GM23338 (cell line): Measurements from ENCODE around the gene KDM4C. TPM values are rescaled to one million over a fixed set of nuclear protein-coding genes. Genes with fewer than 3 reads are reported as not detected.

Experiments used
- ATAC-seq: fragments of 200-7000 bp; cut with Tn5 transposase; 3 replicates; pipeline ENCODE4 v1.9.1; 2020
- DNase-seq: peaks from one replicate; pipeline ENCODE4 v3.0.0-alpha.2; 2015; ENCODE audit warnings: low spot score
- H2AFZ ChIP-seq: fragments of 200-600 bp; sonication (generic); 2 replicates; pipeline ENCODE4 v1.8.0; 2016; ENCODE audit warnings: antibody characterized with exemption, mild to moderate bottlenecking, moderate library complexity
- H3F3A ChIP-seq: fragments of 200-600 bp; sonication (generic); replicated peaks from 2 replicates; pipeline ENCODE4 v1.8.0; 2017; ENCODE audit warnings: antibody characterized with exemption, mixed run types, low read depth
- H3K27ac ChIP-seq: fragments of 200-600 bp; sonication (generic); 2 replicates; pipeline ENCODE4 v1.6.1; 2016; ENCODE audit warnings: low read depth
- H3K27me3 ChIP-seq: fragments of 200-600 bp; sonication (generic); 2 replicates; pipeline ENCODE4 v1.8.0; 2016; ENCODE audit warnings: mild to moderate bottlenecking, mixed run types, moderate library complexity; ENCODE audit not compliant: insufficient read depth
- H3K36me3 ChIP-seq: fragments of 200-600 bp; sonication (generic); 2 replicates; pipeline ENCODE4 v1.8.0; 2016; ENCODE audit warnings: mild to moderate bottlenecking; ENCODE audit not compliant: insufficient read depth
- H3K4me1 ChIP-seq: fragments of 200-600 bp; sonication (generic); 2 replicates; pipeline ENCODE4 v1.8.0; 2016; ENCODE audit warnings: mild to moderate bottlenecking, moderate library complexity; ENCODE audit not compliant: insufficient read depth
- H3K4me2 ChIP-seq: fragments of 200-600 bp; sonication (generic); 2 replicates; pipeline ENCODE4 v1.7.1; 2017; ENCODE audit warnings: mixed run types
- H3K4me3 ChIP-seq: fragments of 200-600 bp; sonication (generic); 2 replicates; pipeline ENCODE4 v1.6.1; 2016; ENCODE audit warnings: mixed run types
- H3K79me2 ChIP-seq: fragments of 200-600 bp; sonication (generic); replicated peaks from 2 replicates; pipeline ENCODE4 v1.8.0; 2017; ENCODE audit warnings: mild to moderate bottlenecking; ENCODE audit not compliant: insufficient read depth
- H3K9me2 ChIP-seq: fragments of 200-600 bp; sonication (generic); 2 replicates; pipeline ENCODE4 v1.8.0; 2017; ENCODE audit not compliant: insufficient read depth
- H4K20me1 ChIP-seq: fragments of 200-600 bp; sonication (generic); replicated peaks from 2 replicates; pipeline ENCODE4 v1.8.0; 2017; ENCODE audit warnings: mild to moderate bottlenecking; ENCODE audit not compliant: insufficient read depth
- H3K27ac Mint-ChIP-seq: 2 replicates; pipeline ENCODE4 v1.8.0; 2020; ENCODE audit warnings: inconsistent platforms, mild to moderate bottlenecking, moderate library complexity, mixed read lengths
- H3K27me3 Mint-ChIP-seq: 3 replicates; pipeline ENCODE4 v1.8.0; 2022; ENCODE audit warnings: low read depth, mild to moderate bottlenecking, moderate library complexity, mixed read lengths, inconsistent platforms; ENCODE audit not compliant: insufficient read depth, poor library complexity
- H3K36me3 Mint-ChIP-seq: 3 replicates; pipeline ENCODE4 v1.8.0; 2021; ENCODE audit warnings: low read depth, mild to moderate bottlenecking, inconsistent platforms, moderate library complexity, mixed read lengths
- H3K4me1 Mint-ChIP-seq: 3 replicates; pipeline ENCODE4 v1.8.0; 2020; ENCODE audit warnings: mild to moderate bottlenecking, inconsistent platforms, mixed read lengths
- H3K4me3 Mint-ChIP-seq: 3 replicates; pipeline ENCODE4 v1.8.0; 2021; ENCODE audit warnings: moderate library complexity, mild to moderate bottlenecking, inconsistent platforms, mixed read lengths
- H3K9me3 Mint-ChIP-seq: 3 replicates; pipeline ENCODE4 v1.8.0; 2020; ENCODE audit warnings: moderate library complexity, mild to moderate bottlenecking, inconsistent platforms, mixed read lengths
- CREB1 ChIP-seq: fragments of 250-450 bp; sonication (Bioruptor Pico); IDR thresholded peaks from 2 replicates; pipeline ENCODE4 v1.5.0; 2020; ENCODE audit warnings: low read depth, mild to moderate bottlenecking, moderate library complexity
- EZH2 ChIP-seq: fragments of 200-600 bp; sonication (generic); IDR thresholded peaks from one replicate; pipeline ENCODE4 v1.8.0; 2017; ENCODE audit warnings: antibody characterized with exemption, mild to moderate bottlenecking, low read depth; ENCODE audit not compliant: unreplicated experiment
- JUNB ChIP-seq: IDR thresholded peaks from one replicate; pipeline ENCODE4 v1.6.1; 2016; ENCODE audit warnings: antibody characterized with exemption; ENCODE audit not compliant: unreplicated experiment
- NANOG ChIP-seq: IDR thresholded peaks from 2 replicates; pipeline ENCODE4 v1.6.1; 2016; ENCODE audit warnings: antibody characterized with exemption, borderline replicate concordance
- POLR2AphosphoS5 ChIP-seq: IDR thresholded peaks from 2 replicates; pipeline ENCODE4 v1.6.1; 2016; ENCODE audit warnings: antibody characterized with exemption, low read depth
- STAT1 ChIP-seq: IDR thresholded peaks from one replicate; pipeline ENCODE4 v1.6.1; 2016; ENCODE audit warnings: antibody characterized with exemption; ENCODE audit not compliant: unreplicated experiment
- polyA plus RNA-seq: library from polyadenylated mRNA; unstranded; fragments of >200 nt; fragmentation: Nextera tagmentation; extraction: Ambion mirVana; gene quantifications from 2 replicates; pipeline ENCODE4 v1.2.1, GENCODE V29; 2016
- total RNA-seq: library from RNA; depleted of rRNA; stranded (reverse); fragments of >200 nt; shearing (Covaris generic); gene quantifications from 2 replicates; pipeline ENCODE4 v1.2.3, GENCODE V29; 2014
- TF ChIP-seq, protein P1 (sequence below): IDR thresholded peaks from 2 replicates; pipeline ENCODE4 v1.6.1; 2016; ENCODE audit warnings: antibody characterized with exemption
- TF ChIP-seq, protein P2 (sequence below): fragments of 250-450 bp; sonication (Bioruptor Pico); IDR thresholded peaks from 2 replicates; pipeline ENCODE4 v1.5.0; 2020; ENCODE audit warnings: mild to moderate bottlenecking, moderate library complexity
- TF ChIP-seq, protein P3 (sequence below): IDR thresholded peaks from one replicate; pipeline ENCODE4 v1.6.1; 2018; ENCODE audit warnings: antibody characterized with exemption; ENCODE audit not compliant: unreplicated experiment

KDM4C gene
- total and polyA plus RNA-seq, 2 experiments from 2014 or later = 12.0 to 43.8 TPM

DNA sequence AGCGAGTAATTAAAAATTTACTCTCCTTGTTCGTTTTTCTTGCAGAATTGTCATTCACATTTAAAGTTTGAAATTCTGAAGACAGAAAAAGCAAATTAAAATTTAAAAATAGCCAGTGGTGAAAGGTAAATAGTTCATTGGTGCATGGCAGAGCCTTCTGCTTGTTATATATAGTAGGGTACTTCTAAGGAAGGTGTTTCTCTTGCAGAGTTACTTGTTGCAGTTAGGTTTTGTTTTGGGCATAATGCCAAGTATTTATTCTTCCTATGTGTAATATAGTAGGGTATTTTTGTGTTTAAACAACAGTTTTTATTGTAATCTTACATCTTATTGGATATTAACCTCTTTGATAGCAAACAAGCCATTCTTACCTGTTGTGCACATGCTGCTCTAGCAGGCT, 179.4 kb downstream of the KDM4C start:
- DNase-seq (no peak), ATAC-seq (no peak)
- Histone ChIP-seq H3K27ac (no peak overlapping the region), H2AFZ (no peak overlapping the region), H3F3A (no peaks in the 10 kb centered on the region), H3K4me1 (no peaks in the 10 kb centered on the region), H3K36me3 (no peaks in the 10 kb centered on the region), H3K4me3 (no peak overlapping the region), H3K79me2 (no peaks in the 10 kb centered on the region), H3K4me2 (no peak overlapping the region), H4K20me1 (no peaks in the 10 kb centered on the region), H3K27me3 (no peaks in the 10 kb centered on the region), H3K9me2 (no peaks in the 10 kb centered on the region)
- Mint-ChIP-seq H3K27ac (no peak overlapping the region), H3K36me3 (peaks cover 3% of the 10 kb centered on the region; the same call in 2 of the 3 replicates), H3K9me3 (peaks cover 3% of the 10 kb centered on the region; the same call in 2 of the 3 replicates), H3K4me1 (no peaks in the 10 kb centered on the region), H3K27me3 (no peaks in the 10 kb centered on the region), H3K4me3 (no peak overlapping the region)
- TF ChIP-seq STAT1 (no peak), CREB1 (no peak), POLR2AphosphoS5 (no peak), JUNB (no peak), EZH2 (no peak)
- TF ChIP-seq, protein P1, sequence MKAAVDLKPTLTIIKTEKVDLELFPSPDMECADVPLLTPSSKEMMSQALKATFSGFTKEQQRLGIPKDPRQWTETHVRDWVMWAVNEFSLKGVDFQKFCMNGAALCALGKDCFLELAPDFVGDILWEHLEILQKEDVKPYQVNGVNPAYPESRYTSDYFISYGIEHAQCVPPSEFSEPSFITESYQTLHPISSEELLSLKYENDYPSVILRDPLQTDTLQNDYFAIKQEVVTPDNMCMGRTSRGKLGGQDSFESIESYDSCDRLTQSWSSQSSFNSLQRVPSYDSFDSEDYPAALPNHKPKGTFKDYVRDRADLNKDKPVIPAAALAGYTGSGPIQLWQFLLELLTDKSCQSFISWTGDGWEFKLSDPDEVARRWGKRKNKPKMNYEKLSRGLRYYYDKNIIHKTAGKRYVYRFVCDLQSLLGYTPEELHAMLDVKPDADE = no peak

DNA sequence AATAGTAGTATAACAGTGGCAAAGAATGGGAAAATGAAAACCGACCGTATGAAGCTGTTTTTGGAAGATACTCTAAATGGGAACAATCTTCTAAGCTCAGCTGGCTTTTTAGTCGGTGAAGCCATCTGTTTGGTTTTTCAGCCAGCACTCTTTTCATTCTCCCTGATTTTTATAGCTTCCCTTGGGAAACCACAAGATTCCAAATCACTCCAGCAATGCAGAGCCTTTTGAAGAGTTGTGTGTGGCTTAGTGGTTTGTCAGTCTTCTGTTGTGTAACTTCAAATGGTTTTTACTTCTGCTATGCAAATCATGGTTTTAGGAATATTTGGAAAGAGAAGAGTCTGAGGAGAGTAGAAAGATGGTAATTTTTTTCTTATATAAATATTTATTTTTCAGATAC, 180.7 kb downstream of the KDM4C start:
- H3K79me2 ChIP-seq = no peaks in the 10 kb centered on the region
- H3K27ac ChIP-seq = no peak overlapping the region
- Mint-ChIP-seq H3K9me3 (peaks cover 3% of the 10 kb centered on the region; the same call in 2 of the 3 replicates), H3K27ac (no peak overlapping the region), H3K27me3 (peaks cover 4% of the 10 kb centered on the region), H3K36me3 (peaks cover 3% of the 10 kb centered on the region; the same call in 2 of the 3 replicates), H3K4me1 (peaks cover 2% of the 10 kb centered on the region; the same call in 2 of the 3 replicates), H3K4me3 (no peak overlapping the region)
- no peak overlapping the region for H3K4me3 ChIP-seq
- no peaks in the 10 kb centered on the region for H3F3A ChIP-seq
- H2AFZ ChIP-seq = no peak overlapping the region
- no peaks in the 10 kb centered on the region for H4K20me1 ChIP-seq
- no peaks in the 10 kb centered on the region for H3K4me1 ChIP-seq
- H3K36me3 ChIP-seq = no peaks in the 10 kb centered on the region
- H3K27me3 ChIP-seq = no peaks in the 10 kb centered on the region
- H3K9me2 ChIP-seq = no peaks in the 10 kb centered on the region
- DNase-seq (no peak), ATAC-seq (no peak)
- no peak overlapping the region for H3K4me2 ChIP-seq
- TF ChIP-seq POLR2AphosphoS5 (no peak), EZH2 (no peak), NANOG (no peak), CREB1 (no peak)
- TF ChIP-seq, protein P2, sequence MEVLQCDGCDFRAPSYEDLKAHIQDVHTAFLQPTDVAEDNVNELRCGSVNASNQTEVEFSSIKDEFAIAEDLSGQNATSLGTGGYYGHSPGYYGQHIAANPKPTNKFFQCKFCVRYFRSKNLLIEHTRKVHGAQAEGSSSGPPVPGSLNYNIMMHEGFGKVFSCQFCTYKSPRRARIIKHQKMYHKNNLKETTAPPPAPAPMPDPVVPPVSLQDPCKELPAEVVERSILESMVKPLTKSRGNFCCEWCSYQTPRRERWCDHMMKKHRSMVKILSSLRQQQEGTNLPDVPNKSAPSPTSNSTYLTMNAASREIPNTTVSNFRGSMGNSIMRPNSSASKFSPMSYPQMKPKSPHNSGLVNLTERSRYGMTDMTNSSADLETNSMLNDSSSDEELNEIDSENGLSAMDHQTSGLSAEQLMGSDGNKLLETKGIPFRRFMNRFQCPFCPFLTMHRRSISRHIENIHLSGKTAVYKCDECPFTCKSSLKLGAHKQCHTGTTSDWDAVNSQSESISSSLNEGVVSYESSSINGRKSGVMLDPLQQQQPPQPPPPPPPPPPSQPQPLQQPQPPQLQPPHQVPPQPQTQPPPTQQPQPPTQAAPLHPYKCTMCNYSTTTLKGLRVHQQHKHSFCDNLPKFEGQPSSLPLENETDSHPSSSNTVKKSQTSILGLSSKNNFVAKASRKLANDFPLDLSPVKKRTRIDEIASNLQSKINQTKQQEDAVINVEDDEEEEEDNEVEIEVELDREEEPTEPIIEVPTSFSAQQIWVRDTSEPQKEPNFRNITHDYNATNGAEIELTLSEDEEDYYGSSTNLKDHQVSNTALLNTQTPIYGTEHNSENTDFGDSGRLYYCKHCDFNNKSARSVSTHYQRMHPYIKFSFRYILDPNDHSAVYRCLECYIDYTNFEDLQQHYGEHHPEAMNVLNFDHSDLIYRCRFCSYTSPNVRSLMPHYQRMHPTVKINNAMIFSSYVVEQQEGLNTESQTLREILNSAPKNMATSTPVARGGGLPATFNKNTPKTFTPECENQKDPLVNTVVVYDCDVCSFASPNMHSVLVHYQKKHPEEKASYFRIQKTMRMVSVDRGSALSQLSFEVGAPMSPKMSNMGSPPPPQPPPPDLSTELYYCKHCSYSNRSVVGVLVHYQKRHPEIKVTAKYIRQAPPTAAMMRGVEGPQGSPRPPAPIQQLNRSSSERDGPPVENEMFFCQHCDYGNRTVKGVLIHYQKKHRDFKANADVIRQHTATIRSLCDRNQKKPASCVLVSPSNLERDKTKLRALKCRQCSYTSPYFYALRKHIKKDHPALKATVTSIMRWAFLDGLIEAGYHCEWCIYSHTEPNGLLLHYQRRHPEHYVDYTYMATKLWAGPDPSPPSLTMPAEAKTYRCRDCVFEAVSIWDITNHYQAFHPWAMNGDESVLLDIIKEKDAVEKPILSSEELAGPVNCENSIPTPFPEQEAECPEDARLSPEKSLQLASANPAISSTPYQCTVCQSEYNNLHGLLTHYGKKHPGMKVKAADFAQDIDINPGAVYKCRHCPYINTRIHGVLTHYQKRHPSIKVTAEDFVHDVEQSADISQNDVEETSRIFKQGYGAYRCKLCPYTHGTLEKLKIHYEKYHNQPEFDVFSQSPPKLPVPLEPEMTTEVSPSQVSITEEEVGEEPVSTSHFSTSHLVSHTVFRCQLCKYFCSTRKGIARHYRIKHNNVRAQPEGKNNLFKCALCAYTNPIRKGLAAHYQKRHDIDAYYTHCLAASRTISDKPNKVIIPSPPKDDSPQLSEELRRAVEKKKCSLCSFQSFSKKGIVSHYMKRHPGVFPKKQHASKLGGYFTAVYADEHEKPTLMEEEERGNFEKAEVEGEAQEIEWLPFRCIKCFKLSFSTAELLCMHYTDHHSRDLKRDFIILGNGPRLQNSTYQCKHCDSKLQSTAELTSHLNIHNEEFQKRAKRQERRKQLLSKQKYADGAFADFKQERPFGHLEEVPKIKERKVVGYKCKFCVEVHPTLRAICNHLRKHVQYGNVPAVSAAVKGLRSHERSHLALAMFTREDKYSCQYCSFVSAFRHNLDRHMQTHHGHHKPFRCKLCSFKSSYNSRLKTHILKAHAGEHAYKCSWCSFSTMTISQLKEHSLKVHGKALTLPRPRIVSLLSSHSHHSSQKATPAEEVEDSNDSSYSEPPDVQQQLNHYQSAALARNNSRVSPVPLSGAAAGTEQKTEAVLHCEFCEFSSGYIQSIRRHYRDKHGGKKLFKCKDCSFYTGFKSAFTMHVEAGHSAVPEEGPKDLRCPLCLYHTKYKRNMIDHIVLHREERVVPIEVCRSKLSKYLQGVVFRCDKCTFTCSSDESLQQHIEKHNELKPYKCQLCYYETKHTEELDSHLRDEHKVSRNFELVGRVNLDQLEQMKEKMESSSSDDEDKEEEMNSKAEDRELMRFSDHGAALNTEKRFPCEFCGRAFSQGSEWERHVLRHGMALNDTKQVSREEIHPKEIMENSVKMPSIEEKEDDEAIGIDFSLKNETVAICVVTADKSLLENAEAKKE (CRISPR knock-in tag) = no peak
- TF ChIP-seq, protein P3, sequence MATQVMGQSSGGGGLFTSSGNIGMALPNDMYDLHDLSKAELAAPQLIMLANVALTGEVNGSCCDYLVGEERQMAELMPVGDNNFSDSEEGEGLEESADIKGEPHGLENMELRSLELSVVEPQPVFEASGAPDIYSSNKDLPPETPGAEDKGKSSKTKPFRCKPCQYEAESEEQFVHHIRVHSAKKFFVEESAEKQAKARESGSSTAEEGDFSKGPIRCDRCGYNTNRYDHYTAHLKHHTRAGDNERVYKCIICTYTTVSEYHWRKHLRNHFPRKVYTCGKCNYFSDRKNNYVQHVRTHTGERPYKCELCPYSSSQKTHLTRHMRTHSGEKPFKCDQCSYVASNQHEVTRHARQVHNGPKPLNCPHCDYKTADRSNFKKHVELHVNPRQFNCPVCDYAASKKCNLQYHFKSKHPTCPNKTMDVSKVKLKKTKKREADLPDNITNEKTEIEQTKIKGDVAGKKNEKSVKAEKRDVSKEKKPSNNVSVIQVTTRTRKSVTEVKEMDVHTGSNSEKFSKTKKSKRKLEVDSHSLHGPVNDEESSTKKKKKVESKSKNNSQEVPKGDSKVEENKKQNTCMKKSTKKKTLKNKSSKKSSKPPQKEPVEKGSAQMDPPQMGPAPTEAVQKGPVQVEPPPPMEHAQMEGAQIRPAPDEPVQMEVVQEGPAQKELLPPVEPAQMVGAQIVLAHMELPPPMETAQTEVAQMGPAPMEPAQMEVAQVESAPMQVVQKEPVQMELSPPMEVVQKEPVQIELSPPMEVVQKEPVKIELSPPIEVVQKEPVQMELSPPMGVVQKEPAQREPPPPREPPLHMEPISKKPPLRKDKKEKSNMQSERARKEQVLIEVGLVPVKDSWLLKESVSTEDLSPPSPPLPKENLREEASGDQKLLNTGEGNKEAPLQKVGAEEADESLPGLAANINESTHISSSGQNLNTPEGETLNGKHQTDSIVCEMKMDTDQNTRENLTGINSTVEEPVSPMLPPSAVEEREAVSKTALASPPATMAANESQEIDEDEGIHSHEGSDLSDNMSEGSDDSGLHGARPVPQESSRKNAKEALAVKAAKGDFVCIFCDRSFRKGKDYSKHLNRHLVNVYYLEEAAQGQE = no peak
- TF ChIP-seq, protein P1 = no peak
